WERI-Rb-1 (cell line): ENCODE data around the gene OR52B2.

Experiments
- DNase-seq: peaks from one replicate; pipeline ENCODE4 v3.0.0-alpha.2; 2020
- H3K27ac ChIP-seq: fragments of 250-450 bp; sonication (Bioruptor Pico); 2 replicates; pipeline ENCODE4 v1.5.1; 2020; ENCODE audit warnings: mild to moderate bottlenecking, moderate library complexity
- H3K27me3 ChIP-seq: fragments of 250-450 bp; sonication (Bioruptor Pico); 2 replicates; pipeline ENCODE4 v1.5.1; 2021; ENCODE audit warnings: mild to moderate bottlenecking, low read depth, moderate library complexity; ENCODE audit not compliant: insufficient read depth, severe bottlenecking
- H3K36me3 ChIP-seq: fragments of 250-450 bp; sonication (Bioruptor Pico); 2 replicates; pipeline ENCODE4 v1.5.1; 2020; ENCODE audit warnings: mild to moderate bottlenecking, moderate library complexity
- H3K4me3 ChIP-seq: 2 replicates; pipeline ENCODE4 v1.5.1; 2011; ENCODE audit warnings: low read depth, mild to moderate bottlenecking, control low read depth, low read length
- H3K9me3 ChIP-seq: fragments of 250-450 bp; sonication (Bioruptor Pico); 2 replicates; pipeline ENCODE4 v1.5.1; 2021; ENCODE audit warnings: mild to moderate bottlenecking, moderate library complexity; ENCODE audit not compliant: severe bottlenecking
- CTCF ChIP-seq: IDR thresholded peaks from 2 replicates; pipeline ENCODE4 v1.5.1; 2011; ENCODE audit warnings: low read depth, mild to moderate bottlenecking, control low read depth, inconsistent platforms, low read length

Gene OR52B2

GRCh38 chr11:6209801-6210200 is 39.7 kb upstream of the OR52B2 start:
- H3K4me3 ChIP-seq, result no peak overlapping the region

GRCh38 chr11:6206456-6207180 is 36.5 kb upstream of the OR52B2 start:
- Histone ChIP-seq H3K27me3 (no peaks in the 10 kb centered on the region), H3K27ac (no peak overlapping the region), H3K9me3 (no peaks in the 10 kb centered on the region), H3K4me3 (no peak overlapping the region), H3K36me3 (peaks cover 4% of the 10 kb centered on the region)
- no peak for TF ChIP-seq CTCF
- DNase-seq, result no peak

More at GRCh38 chr11:6209801-6210200, 39.7 kb upstream of the OR52B2 start:
- no peak for TF ChIP-seq CTCF
- Histone ChIP-seq H3K9me3 (no peaks in the 10 kb centered on the region), H3K27me3 (no peaks in the 10 kb centered on the region), H3K36me3 (peaks cover 22% of the 10 kb centered on the region), H3K27ac (no peak overlapping the region)
- DNase-seq, result no peak

GRCh38 chr11:6205366-6205765 is 35.2 kb upstream of the OR52B2 start, which contains the start of gene C11orf42:
TSS of gene C11orf42 (plus strand) at chr11:6205557. CDS start at chr11:6205616, 59 bp downstream.
- DNase-seq, result no peak
- no peaks in the 10 kb centered on the region for H3K9me3 ChIP-seq
- no peak for TF ChIP-seq CTCF
- H3K27me3 ChIP-seq, result no peaks in the 10 kb centered on the region
- H3K36me3 ChIP-seq, result no peaks in the 10 kb centered on the region; the same call in 1 of the 2 replicates
- H3K4me3 ChIP-seq, result no peak within 1 kb of the TSS
- no peak within 1 kb of the TSS for H3K27ac ChIP-seq

GRCh38 chr11:6204706-6205105 is 34.6 kb upstream of the OR52B2 start:
- Histone ChIP-seq H3K36me3 (no peaks in the 10 kb centered on the region; the same call in 1 of the 2 replicates), H3K27ac (no peak overlapping the region), H3K27me3 (no peaks in the 10 kb centered on the region), H3K4me3 (no peak overlapping the region), H3K9me3 (no peaks in the 10 kb centered on the region)
- no peak for DNase-seq
- TF ChIP-seq CTCF, result no peak

- H3K27ac ChIP-seq, result no peak overlapping the region
- no peaks in the 10 kb centered on the region for H3K9me3 ChIP-seq
- no peaks in the 10 kb centered on the region; the same call in 1 of the 2 replicates for H3K36me3 ChIP-seq
- no peak for DNase-seq
- no peak for TF ChIP-seq CTCF
- H3K27me3 ChIP-seq, result no peaks in the 10 kb centered on the region
- H3K4me3 ChIP-seq, result no peak overlapping the region
These were observed 33.2 kb upstream of the OR52B2 start for GRCh38 chr11:6203327-6203726.
